AG09319 (cell line): ENCODE measurements around the gene CTSO.

Experiments
- DNase-seq: peaks from one replicate; pipeline ENCODE4 v3.0.0-alpha.2; 2010; ENCODE audit warnings: low read depth; ENCODE audit errors: extremely low read depth
- CTCF ChIP-seq: IDR thresholded peaks from 2 replicates; pipeline ENCODE4 v1.5.1; 2011; ENCODE audit warnings: low read depth, mild to moderate bottlenecking, inconsistent platforms, low read length, moderate library complexity

Gene CTSO

GRCh38 chr4:155953151-155954117 is at the start of gene CTSO:
CTSO (minus strand) TSS chr4:155953866; CDS start chr4:155953847, 19 bp downstream.
- DNase-seq: peak; percentile 65
- peak; percentile 61 for TF ChIP-seq CTCF

GRCh38 chr4:156000491-156000890 is 46.8 kb upstream of the CTSO start:
- no peak for TF ChIP-seq CTCF
- DNase-seq: no peak

- peak; percentile 15 for TF ChIP-seq CTCF
- no peak for DNase-seq
Measured at GRCh38 chr4:155999725-156000124, 46.1 kb upstream of the CTSO start.

- no peak for TF ChIP-seq CTCF
- DNase-seq: no peak
Measured at GRCh38 chr4:155995069-155995468, 41.4 kb upstream of the CTSO start.

- no peak for DNase-seq
- no peak for TF ChIP-seq CTCF
Measured at GRCh38 chr4:155984106-155984797, 30.6 kb upstream of the CTSO start.

- DNase-seq: no peak
- TF ChIP-seq CTCF: no peak
Measured at GRCh38 chr4:155982736-155983385, 29.2 kb upstream of the CTSO start.

- no peak for TF ChIP-seq CTCF
- DNase-seq: no peak
Measured at GRCh38 chr4:155978810-155979209, 25.1 kb upstream of the CTSO start.
